ENCODE data around the gene KIZ.

Gene KIZ

GRCh38 chr20:21190869-21191268, 65.0 kb downstream of the KIZ start:
- DNase-seq (ENCODE audit: low read depth, low spot score): no peak

GRCh38 chr20:21191839-21192238, 66.0 kb downstream of the KIZ start:
- ChIA-PET POLR2A (no interaction called here), CTCF (no interaction called here)
- no peak overlapping the region for H3K4me3 ChIP-seq (ENCODE audit: low read depth, low read length)
- DNase-seq (ENCODE audit: low read depth, low spot score): no peak
- TF ChIP-seq CTCF (IDR thresholded peaks at IDR 0.05; ENCODE audit: insufficient read depth, low read length, missing control alignments): no peak

More at GRCh38 chr20:21190869-21191268, 65.0 kb downstream of the KIZ start:
- POLR2A ChIA-PET: no interaction called here
- H3K4me3 ChIP-seq (ENCODE audit: low read depth, low read length): no peak overlapping the region
- CTCF ChIA-PET: no interaction called here
- no peak for TF ChIP-seq CTCF (IDR thresholded peaks at IDR 0.05; ENCODE audit: insufficient read depth, low read length, missing control alignments)

- no peak for DNase-seq (ENCODE audit: low read depth, low spot score)
- ChIA-PET POLR2A (no interaction called here), CTCF (interaction anchor here (1.8 kb wide), 1 partner anchor 34 kb away, joined by 11 read pairs; no protein-coding TSS in a partner anchor)
- no peak for TF ChIP-seq CTCF (IDR thresholded peaks at IDR 0.05; ENCODE audit: insufficient read depth, low read length, missing control alignments)
- H3K4me3 ChIP-seq (ENCODE audit: low read depth, low read length): no peak overlapping the region
Observed at GRCh38 chr20:21202259-21202658, 76.4 kb downstream of the KIZ start.

GRCh38 chr20:21203088-21203656, 77.3 kb downstream of the KIZ start:
- no peak for TF ChIP-seq CTCF (IDR thresholded peaks at IDR 0.05; ENCODE audit: insufficient read depth, low read length, missing control alignments)
- POLR2A ChIA-PET: no interaction called here
- H3K4me3 ChIP-seq (ENCODE audit: low read depth, low read length): no peak overlapping the region
- no peak for DNase-seq (ENCODE audit: low read depth, low spot score)
- CTCF ChIA-PET: no interaction called here

- TF ChIP-seq CTCF (IDR thresholded peaks at IDR 0.05; ENCODE audit: insufficient read depth, low read length, missing control alignments): no peak
- DNase-seq (ENCODE audit: low read depth, low spot score): no peak
- CTCF ChIA-PET: no interaction called here
- POLR2A ChIA-PET: no interaction called here
- no peak overlapping the region for H3K4me3 ChIP-seq (ENCODE audit: low read depth, low read length)
Observed at GRCh38 chr20:21206584-21206983, 80.7 kb downstream of the KIZ start.

GRCh38 chr20:21208999-21209398, 83.1 kb downstream of the KIZ start:
- POLR2A ChIA-PET: no interaction called here
- no peak for DNase-seq (ENCODE audit: low read depth, low spot score)
- TF ChIP-seq CTCF (IDR thresholded peaks at IDR 0.05; ENCODE audit: insufficient read depth, low read length, missing control alignments): no peak
- CTCF ChIA-PET: interaction anchor here (0.9 to 1.9 kb wide), 2 partner anchors 26 to 27 kb away, joined by 4 to 5 read pairs; no protein-coding TSS in a partner anchor
- no peak overlapping the region for H3K4me3 ChIP-seq (ENCODE audit: low read depth, low read length)
